Body of pancreas (tissue), 4 donors: ENCODE results near the gene DLEC1. TPM values are rescaled to one million over a fixed set of nuclear protein-coding genes. Genes with fewer than 3 reads are reported as not detected.
A peak's percentile ranks its signal among the peaks of the same experiment; 100 is the strongest.

ENCODE experiments used
- ATAC-seq: fragments of 150-250 bp; one replicate; pipeline ENCODE4 v1.9.1; 2016
- DNase-seq, 4 donors: peaks; one replicate each; pipeline ENCODE4 v3.0.0-alpha.2; 2019
- H3K27ac ChIP-seq, 4 donors: fragments of 200-600 bp; sonication (generic); 1 replicate in 3 of 4; 2 replicates in 1 of 4; pipeline versions ENCODE4 v1.5.1 to v1.6.1; 2016 to 2019; ENCODE audit warnings: mild to moderate bottlenecking in 1 of 4, mixed read lengths in 1 of 4, moderate library complexity in 1 of 4
- H3K27me3 ChIP-seq, 2 donors: fragments of 200-600 bp; sonication (generic); one replicate each; pipeline ENCODE4 v1.6.0; 2016; ENCODE audit warnings: mild to moderate bottlenecking in 1 of 2
- H3K36me3 ChIP-seq, 2 donors: fragments of 200-600 bp; sonication (generic); replicated peaks in 1 of 2; 2 replicates each; pipeline ENCODE4 v1.5.1; 2016; ENCODE audit warnings: low read depth in 2 of 2; ENCODE audit not compliant: insufficient read depth in 1 of 2
- H3K4me1 ChIP-seq: fragments of 200-600 bp; sonication (generic); one replicate; pipeline ENCODE4 v1.6.0; 2016
- H3K4me3 ChIP-seq, 2 donors: fragments of 200-600 bp; sonication (generic); 1 replicate in 1 of 2; 2 replicates in 1 of 2; pipeline ENCODE4 v1.5.1; 2016 to 2019
- H3K9me3 ChIP-seq, 3 donors: fragments of 200-600 bp; sonication (generic); 1 replicate in 2 of 3; 2 replicates in 1 of 3; pipeline ENCODE4 v1.5.1; 2016
- CTCF ChIP-seq, 7 experiments: fragments of 450-650 bp in 4 of 7; fragments of 200-600 bp in 3 of 7; sonication (generic) in 3 of 7; IDR thresholded peaks; one replicate each; pipeline ENCODE4 v1.5.1; 2016 to 2019; ENCODE audit warnings: antibody characterized with exemption in 7 of 7
- POLR2A ChIP-seq, 3 donors: fragments of 450-650 bp; IDR thresholded peaks; one replicate each; pipeline ENCODE4 v1.6.1; 2016; ENCODE audit warnings: antibody characterized with exemption in 3 of 3, mild to moderate bottlenecking in 2 of 3
- WGBS, 2 donors: methylation state at CpG; one replicate each; pipeline ENCODE4 v1.1.5; 2017; 5-methylcytosine and 5-hydroxymethylcytosine counted together
- intact Hi-C: fragments of 100-400 bp; cut with DNase I; formaldehyde crosslinking; loops from one replicate; pipeline ENCODE4 v1.15.1; 2023
- total RNA-seq, 2 donors: library from RNA; depleted of rRNA; stranded (reverse); fragments of >200 nt; gene quantifications; one replicate each; pipeline ENCODE4 v1.1.0, GENCODE V29; 2016

The DLEC1 gene
- total RNA-seq, 2 donors from 2014 or later: 0.78 to 1.3 TPM

- Histone ChIP-seq H3K4me3 (no peak overlapping the region), H3K27ac (no peak overlapping the region), H3K4me1 (no peaks in the 10 kb centered on the region), H3K36me3 (no peaks in the 10 kb centered on the region), H3K9me3 (no peaks in the 10 kb centered on the region), H3K27me3 (no peaks in the 10 kb centered on the region)
- TF ChIP-seq POLR2A (IDR thresholded peaks at IDR 0.05): no peak
- TF ChIP-seq CTCF (IDR thresholded peaks at IDR 0.05): no peak
- intact Hi-C loops: no loop called here
- DNase-seq (no peak), ATAC-seq (peak; percentile 48)
- 69 to 78% methylated on average over 2 of the region's 2 CpGs for WGBS, 2 donors
Measured at GRCh38 chr3:38154033-38154494, 115.1 kb downstream of the DLEC1 start.

GRCh38 chr3:38154625-38155255, 115.7 kb downstream of the DLEC1 start:
- H3K4me1 ChIP-seq: no peaks in the 10 kb centered on the region
- no peak overlapping the region for H3K27ac ChIP-seq

GRCh38 chr3:38155825-38156224, 116.8 kb downstream of the DLEC1 start:
- Histone ChIP-seq H3K36me3 (no peaks in the 10 kb centered on the region), H3K4me3 (no peak overlapping the region), H3K27me3 (no peaks in the 10 kb centered on the region), H3K4me1 (no peaks in the 10 kb centered on the region), H3K9me3 (no peaks in the 10 kb centered on the region), H3K27ac (no peak overlapping the region)
- ATAC-seq (no peak), DNase-seq (no peak)
- TF ChIP-seq CTCF (IDR thresholded peaks at IDR 0.05): no peak
- TF ChIP-seq POLR2A (IDR thresholded peaks at IDR 0.05): no peak
- intact Hi-C loops: no loop called here
- WGBS, 2 donors: 78 to 86% methylated on average over 2 of the region's 2 CpGs

More at GRCh38 chr3:38154625-38155255, 115.7 kb downstream of the DLEC1 start:
- ATAC-seq: no peak
- DNase-seq: no peak
- 47 to 68% methylated on average over 2 of the region's 2 CpGs for WGBS, 2 donors
- H3K9me3 ChIP-seq: no peaks in the 10 kb centered on the region
- TF ChIP-seq CTCF (IDR thresholded peaks at IDR 0.05) (no peak), POLR2A (IDR thresholded peaks at IDR 0.05) (no peak)
- no peaks in the 10 kb centered on the region for H3K27me3 ChIP-seq
- intact Hi-C loops: no loop called here
- H3K4me3 ChIP-seq: no peak overlapping the region
- no peaks in the 10 kb centered on the region for H3K36me3 ChIP-seq

- intact Hi-C loops: no loop called here
- DNase-seq (no peak), ATAC-seq (no peak)
- H3K36me3 ChIP-seq: no peaks in the 10 kb centered on the region
- 95 to 100% methylated on average over 2 of the region's 2 CpGs for WGBS, 2 donors
- H3K27me3 ChIP-seq: no peaks in the 10 kb centered on the region
- no peak overlapping the region for H3K4me3 ChIP-seq
- H3K4me1 ChIP-seq: no peaks in the 10 kb centered on the region
- TF ChIP-seq CTCF (IDR thresholded peaks at IDR 0.05) (no peak), POLR2A (IDR thresholded peaks at IDR 0.05) (no peak)
- H3K27ac ChIP-seq: no peak overlapping the region
- no peaks in the 10 kb centered on the region for H3K9me3 ChIP-seq
Measured at GRCh38 chr3:38157117-38157516, 118.1 kb downstream of the DLEC1 start.

GRCh38 chr3:38157595-38157994, 118.6 kb downstream of the DLEC1 start:
- no peaks in the 10 kb centered on the region for H3K36me3 ChIP-seq
- no peak for DNase-seq
- 74 to 75% methylated on average over 3 of the region's 3 CpGs for whole genome bisulfite sequencing, 2 donors
- no peaks in the 10 kb centered on the region for H3K27me3 ChIP-seq
- intact Hi-C loops: no loop called here
- H3K9me3 ChIP-seq: no peaks in the 10 kb centered on the region
- no peaks in the 10 kb centered on the region for H3K4me1 ChIP-seq
- no peak overlapping the region for H3K27ac ChIP-seq
- no peak overlapping the region for H3K4me3 ChIP-seq
- no peak for ATAC-seq
- TF ChIP-seq CTCF (IDR thresholded peaks at IDR 0.05): no peak
- TF ChIP-seq POLR2A (IDR thresholded peaks at IDR 0.05): no peak
